Kidney epithelial cell (primary cell): ENCODE measurements around the gene GLIS2. TPM values are rescaled to one million over a fixed set of nuclear protein-coding genes. Genes with fewer than 3 reads are reported as not detected.
A peak's percentile ranks its signal among the peaks of the same experiment; 100 is the strongest.

Experiments used
- DNase-seq: peaks from one replicate; pipeline ENCODE4 v3.0.0-alpha.2; 2010; ENCODE audit warnings: low read depth
- H3K27me3 ChIP-seq: 2 replicates; pipeline ENCODE4 v1.6.0; 2011; ENCODE audit warnings: low read length; ENCODE audit not compliant: control insufficient read depth, insufficient read depth
- H3K36me3 ChIP-seq: 2 replicates; pipeline ENCODE4 v1.5.1; 2011; ENCODE audit warnings: low read length; ENCODE audit not compliant: control insufficient read depth, insufficient read depth
- H3K4me3 ChIP-seq: 2 replicates; pipeline ENCODE4 v1.5.1; 2011; ENCODE audit warnings: low read depth, mild to moderate bottlenecking, control low read depth, low read length
- total RNA-seq: library from RNA; depleted of rRNA; stranded (reverse); fragments of >200 nt; gene quantifications from 2 replicates; pipeline ENCODE4 v1.2.3, GENCODE V29; 2015
- TF ChIP-seq, protein P1 (sequence below): IDR thresholded peaks from 2 replicates; pipeline ENCODE4 v1.5.1; 2011; ENCODE audit warnings: mild to moderate bottlenecking, moderate library complexity, low read length, control low read depth, inconsistent platforms; ENCODE audit not compliant: insufficient read depth, poor library complexity, severe bottlenecking

The GLIS2 gene
- total RNA-seq, 1 donor from 2014 or later: 11.5 TPM

DNA sequence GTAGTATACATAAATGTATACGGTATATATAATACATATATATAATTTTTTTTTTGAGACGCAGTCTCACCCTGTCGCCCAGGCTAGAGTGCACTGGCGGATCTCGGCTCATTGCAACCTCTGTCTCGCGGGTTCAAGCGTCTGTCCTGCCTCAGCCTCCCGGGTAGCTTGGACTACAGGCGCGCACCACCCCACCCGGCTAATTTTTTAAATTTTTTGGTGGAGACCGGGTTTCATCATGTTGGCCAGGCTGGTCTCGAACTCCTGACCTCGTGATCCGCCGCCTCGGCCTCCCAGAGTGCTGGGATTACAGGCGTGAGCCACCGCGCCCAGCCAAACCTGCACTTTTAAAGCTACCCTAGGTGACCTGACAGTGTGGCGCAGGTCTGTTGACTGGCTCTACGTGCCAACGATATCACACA, 34.5 kb downstream of the GLIS2 start:
- DNase-seq: no peak
- H3K36me3 ChIP-seq: no peaks in the 10 kb centered on the region
- H3K4me3 ChIP-seq: peak overlapping the region; percentile 84
- H3K27me3 ChIP-seq: no peaks in the 10 kb centered on the region
- TF ChIP-seq, protein P1, sequence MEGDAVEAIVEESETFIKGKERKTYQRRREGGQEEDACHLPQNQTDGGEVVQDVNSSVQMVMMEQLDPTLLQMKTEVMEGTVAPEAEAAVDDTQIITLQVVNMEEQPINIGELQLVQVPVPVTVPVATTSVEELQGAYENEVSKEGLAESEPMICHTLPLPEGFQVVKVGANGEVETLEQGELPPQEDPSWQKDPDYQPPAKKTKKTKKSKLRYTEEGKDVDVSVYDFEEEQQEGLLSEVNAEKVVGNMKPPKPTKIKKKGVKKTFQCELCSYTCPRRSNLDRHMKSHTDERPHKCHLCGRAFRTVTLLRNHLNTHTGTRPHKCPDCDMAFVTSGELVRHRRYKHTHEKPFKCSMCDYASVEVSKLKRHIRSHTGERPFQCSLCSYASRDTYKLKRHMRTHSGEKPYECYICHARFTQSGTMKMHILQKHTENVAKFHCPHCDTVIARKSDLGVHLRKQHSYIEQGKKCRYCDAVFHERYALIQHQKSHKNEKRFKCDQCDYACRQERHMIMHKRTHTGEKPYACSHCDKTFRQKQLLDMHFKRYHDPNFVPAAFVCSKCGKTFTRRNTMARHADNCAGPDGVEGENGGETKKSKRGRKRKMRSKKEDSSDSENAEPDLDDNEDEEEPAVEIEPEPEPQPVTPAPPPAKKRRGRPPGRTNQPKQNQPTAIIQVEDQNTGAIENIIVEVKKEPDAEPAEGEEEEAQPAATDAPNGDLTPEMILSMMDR: no peak

DNA sequence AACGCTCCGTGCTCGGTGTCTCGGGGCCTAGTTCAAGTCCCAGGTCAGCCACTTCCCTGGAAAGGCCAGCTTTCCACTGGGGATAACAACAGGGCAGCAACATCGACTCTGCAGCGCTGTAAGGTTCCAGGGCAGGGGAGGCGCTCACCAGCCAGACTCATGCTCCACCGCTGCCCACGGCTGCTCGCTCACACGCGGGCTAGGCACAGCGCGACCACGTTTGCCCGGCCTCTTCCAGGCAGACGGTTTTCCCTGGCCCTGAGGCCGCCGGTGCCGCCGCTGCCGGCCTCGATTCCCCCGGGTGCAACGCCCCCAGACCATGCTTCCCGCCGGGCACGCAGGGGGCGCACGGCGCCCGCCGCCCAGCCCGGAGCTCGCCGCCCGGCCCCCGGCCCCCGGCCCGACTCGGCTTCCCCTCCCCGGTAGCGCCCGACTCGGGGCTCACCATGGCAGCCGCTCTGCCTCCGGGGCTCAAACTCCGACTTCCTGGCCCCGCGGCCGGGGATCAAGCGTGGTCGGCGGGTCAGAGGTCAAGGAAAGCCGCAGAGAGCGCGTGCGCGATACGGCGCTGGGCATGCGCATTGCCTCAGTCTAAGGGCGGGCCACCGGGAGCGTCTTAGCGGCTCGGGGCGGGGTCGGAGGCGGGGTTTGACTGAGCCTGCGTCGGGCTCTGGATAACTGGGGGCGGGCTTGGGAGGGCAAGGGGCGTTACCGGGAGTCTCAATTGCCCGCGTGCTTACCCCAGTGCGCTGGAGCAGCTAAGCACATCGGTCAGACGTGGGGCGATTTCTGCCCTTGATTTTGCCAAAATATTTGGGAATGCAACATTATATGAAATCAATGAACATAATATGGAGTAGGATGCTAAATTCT, 35.2 kb downstream of the GLIS2 start, which contains the start of gene PAM16:
Gene PAM16 (minus strand): TSS at position 535 of the 873 bp plus-strand sequence. CDS start 87 bp downstream, at position 448.
- TF ChIP-seq, protein P1: no peak
- peak; percentile 67 for DNase-seq
- H3K4me3 ChIP-seq: peak within 1 kb of the TSS; percentile 84
- H3K27me3 ChIP-seq: no peaks in the 10 kb centered on the region
- H3K36me3 ChIP-seq: no peaks in the 10 kb centered on the region

GRCh38 chr16:4351880-4352279, 36.0 kb downstream of the GLIS2 start:
- DNase-seq: no peak
- Histone ChIP-seq H3K27me3 (no peaks in the 10 kb centered on the region), H3K36me3 (no peaks in the 10 kb centered on the region), H3K4me3 (no peak overlapping the region)
- TF ChIP-seq, protein P1: no peak

- H3K27me3 ChIP-seq: no peaks in the 10 kb centered on the region
- H3K36me3 ChIP-seq: no peaks in the 10 kb centered on the region
- no peak for DNase-seq
- TF ChIP-seq, protein P1: no peak
- no peak overlapping the region for H3K4me3 ChIP-seq
These were observed 37.0 kb downstream of the GLIS2 start for GRCh38 chr16:4352843-4353242.

GRCh38 chr16:4353675-4354074, 37.8 kb downstream of the GLIS2 start:
- Histone ChIP-seq H3K27me3 (no peaks in the 10 kb centered on the region), H3K36me3 (no peaks in the 10 kb centered on the region), H3K4me3 (no peak overlapping the region)
- TF ChIP-seq, protein P1: no peak
- no peak for DNase-seq
